NCI-H2171 (cell line): ENCODE results near the gene TTR.

Source experiments
- DNase-seq: peaks from one replicate; lab custom pipeline; 2025; lab: John Stamatoyannopoulos, UW

Gene TTR

DNA sequence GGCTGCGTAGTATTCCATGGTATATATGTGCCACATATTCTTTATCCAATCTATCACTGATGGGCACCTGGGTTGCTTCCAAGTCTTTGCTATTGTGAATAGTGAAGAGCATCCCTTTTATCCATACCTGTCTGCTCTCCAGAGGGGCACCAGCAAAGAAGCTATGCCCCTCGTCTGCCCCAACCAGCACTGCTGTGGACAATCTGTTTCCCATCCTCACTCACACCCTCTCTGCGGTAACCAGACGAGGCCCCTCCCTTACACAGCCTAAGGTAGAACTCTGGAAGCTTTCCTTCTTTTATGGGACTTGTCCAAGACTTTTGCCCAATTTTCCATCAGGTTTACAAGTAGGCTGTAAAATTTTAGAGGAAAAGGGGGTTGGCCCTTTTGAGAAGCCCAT lies 24.9 kb downstream of the TTR start:
- DNase-seq = no peak

- no peak for DNase-seq
Measured at GRCh38 chr18:31617031-31617717, 25.5 kb downstream of the TTR start.

DNA sequence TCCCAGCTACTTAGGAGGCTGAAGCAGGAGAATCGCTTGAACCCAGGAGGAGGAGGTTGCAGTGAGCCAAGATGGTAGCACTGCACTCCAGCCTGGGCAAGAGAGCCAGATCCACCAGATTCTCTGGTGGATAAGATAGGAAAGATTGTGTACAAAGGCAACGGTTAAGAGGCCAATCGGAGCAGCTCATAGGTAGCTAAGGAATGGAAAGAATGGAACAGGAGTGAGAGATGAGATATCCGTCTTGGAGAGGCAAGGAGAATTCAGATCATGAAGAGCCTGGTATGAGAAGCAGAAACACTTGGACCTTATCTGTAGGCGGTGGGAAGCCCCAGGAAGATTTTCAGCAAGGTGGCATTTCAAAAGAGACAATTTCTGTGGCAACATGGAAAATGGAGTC lies 27.1 kb downstream of the TTR start:
- no peak for DNase-seq

- no peak for DNase-seq
Measured at GRCh38 chr18:31619291-31619690, 27.6 kb downstream of the TTR start.

- DNase-seq = no peak
Measured at GRCh38 chr18:31624892-31625640, 33.4 kb downstream of the TTR start.

GRCh38 chr18:31626409-31626808 lies 34.7 kb downstream of the TTR start:
- no peak for DNase-seq

DNA sequence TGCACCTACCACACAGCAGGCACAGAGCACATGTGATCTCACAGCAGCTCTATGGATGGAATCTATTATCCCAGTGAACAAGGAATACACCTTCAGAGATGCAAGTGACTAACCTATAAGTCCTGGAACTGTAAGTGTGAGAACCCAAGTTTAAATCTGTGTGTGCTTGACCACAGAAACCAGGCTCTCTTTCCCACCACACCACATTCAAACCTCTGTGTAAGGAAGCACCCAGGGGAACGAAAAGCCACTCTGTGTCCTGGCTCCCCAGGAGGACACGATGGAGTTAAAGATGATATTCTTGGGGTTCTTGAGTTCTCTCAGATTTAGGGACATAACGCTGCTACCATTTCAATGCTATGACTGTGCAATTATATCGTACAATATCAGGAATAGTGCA lies 38.9 kb downstream of the TTR start:
- DNase-seq = no peak

DNA sequence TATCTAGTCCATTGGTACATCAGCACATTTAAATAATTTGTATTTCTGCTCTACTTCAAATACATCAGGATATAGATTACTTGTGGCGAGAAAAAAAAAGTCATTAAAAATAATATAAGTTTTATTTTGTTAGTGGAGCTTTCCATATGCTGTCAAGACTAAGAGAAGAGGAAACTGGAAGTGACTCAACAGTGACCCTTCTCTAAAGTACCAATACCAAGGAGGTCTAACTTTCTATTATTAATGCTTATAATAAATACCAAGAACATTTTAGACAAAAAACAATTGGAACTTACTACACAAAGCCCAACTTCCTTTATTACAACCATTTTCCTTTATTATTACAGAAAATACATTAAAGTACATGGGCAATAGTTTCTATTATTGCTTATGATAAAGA lies 39.8 kb downstream of the TTR start:
- no peak for DNase-seq

DNA sequence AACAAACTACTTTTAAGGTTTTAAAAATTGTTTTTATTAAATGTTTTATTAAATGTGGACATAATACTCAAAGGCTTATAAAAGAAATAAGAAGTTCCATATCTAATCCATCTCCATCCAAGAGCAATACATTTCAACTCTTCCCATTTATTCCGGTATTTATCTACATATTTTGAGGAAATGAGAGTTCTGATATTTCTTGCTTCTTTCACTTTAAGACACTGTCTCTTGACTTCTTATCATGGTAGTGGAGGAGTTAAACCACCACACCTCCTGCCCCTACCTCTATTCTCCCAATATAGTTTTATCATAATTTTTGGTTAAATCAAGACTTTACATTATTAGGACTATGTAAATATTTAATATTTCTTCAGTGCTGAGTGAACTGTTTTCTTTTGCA lies 40.7 kb downstream of the TTR start:
- DNase-seq = no peak

DNA sequence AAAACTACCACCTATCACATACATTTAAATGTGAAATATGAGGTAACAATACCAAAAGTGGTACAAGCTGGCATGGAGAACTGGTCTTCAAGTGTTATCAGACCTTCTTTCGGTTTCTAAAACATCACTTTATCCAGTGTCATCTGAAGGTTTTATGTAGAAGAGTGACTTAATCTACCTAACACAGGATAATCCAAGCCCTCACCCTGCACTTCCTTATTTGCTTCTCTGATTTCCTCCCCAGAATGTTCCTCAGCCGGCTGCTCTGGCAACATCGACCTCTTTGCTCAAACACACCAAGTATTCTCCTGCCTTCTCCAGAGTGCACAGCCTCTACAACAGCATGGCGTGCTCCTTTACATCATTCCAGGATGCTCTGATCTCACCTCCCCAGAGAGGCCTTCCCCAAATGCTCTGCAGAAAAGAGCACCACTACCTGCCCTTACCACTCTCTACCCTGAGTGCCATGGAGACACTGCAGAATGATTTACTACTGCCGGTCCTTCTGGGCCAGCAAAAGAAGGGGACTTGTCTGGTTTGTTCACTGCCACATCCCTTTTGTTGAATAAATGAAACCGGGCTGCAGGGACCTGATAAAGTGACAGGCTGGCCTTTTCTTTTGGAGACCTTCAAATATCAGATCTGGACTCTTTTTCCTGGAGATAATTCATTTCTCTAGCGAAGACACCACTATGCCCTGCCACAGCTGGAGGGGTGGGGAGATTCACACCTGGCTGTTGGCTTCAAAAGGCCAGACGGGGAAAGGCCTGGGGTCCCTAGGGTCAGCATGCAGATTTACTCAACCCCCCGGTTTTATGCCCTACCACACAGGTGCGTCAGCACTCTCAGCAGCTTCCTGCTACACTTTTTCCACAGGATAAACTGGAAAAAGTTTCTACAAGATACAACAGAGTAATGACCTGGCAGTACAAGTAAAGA lies 42.0 kb downstream of the TTR start:
- no peak for DNase-seq

DNA sequence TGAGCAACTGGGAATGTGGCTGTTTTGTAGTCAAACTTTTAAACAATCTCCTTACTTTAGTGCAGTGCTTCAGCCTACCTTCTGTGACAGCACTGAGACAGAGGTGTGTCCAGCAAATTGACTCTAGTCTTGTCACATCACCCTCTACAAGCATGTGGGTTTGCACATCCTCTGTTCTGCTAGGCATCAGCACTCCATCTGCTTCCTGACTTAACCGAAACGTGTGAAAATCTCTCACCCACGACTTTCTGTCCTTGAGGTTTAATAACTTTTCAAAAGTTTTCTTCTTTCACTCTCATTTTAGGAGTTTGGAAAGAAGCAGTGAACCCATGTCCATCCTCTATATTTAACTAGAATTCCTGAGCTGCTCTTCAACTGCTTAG lies 42.6 kb downstream of the TTR start:
- no peak for DNase-seq

DNA sequence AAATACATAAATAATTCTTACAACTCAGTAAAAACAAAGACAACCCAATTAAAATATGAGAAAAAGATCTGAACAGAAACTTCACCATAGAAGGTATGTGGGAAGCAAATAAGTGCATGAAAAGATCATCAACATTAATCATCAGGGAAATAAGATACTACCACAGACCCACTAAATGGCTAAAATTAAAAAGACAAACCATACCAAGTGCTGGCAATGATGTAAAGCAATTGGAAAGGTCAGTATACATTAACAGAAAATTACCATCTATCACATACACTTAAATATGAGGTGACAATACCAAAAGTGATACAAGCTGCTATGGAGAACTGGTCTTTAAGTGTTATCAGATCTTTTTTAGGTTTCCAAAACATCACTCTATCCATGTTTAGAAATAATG lies 44.7 kb downstream of the TTR start:
- no peak for DNase-seq

- DNase-seq = no peak
Measured at GRCh38 chr18:31637445-31637844, 45.8 kb downstream of the TTR start.

DNA sequence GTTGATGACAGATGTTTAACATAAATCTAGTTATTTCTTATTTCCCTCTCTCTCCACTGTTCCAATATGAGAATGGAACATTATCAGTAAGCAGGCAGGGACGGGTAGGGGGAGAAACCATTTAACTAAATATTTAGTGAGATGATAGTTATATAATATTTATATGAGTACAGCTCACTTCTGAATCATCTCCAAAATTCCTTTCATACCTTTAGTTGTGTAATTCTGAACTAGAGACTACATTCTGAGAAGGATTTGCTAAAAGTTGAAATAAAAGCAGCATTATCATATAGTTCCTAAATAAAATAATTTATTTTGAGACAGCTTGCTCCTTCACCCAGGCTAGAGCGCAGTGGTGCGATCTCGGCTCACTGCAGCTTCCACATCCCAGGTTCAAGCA lies 51.3 kb downstream of the TTR start:
- no peak for DNase-seq

DNA sequence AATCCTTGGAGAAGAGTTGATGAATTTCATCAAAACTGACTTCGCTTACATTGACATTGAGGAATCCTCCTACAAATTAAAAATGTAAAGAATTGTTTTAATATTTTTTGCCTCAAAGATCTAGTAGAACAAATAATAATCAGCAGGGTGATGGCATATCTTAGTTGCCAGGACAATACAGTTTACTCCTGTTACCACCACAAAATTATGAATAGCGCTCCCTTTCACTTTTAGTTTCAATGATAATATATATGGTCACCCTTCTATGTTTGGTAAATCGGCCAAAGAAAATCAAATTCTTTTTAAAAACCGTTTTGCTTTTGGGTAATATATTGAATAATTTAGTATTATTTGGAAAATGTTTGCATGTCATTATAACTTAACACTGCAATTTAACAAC lies 53.7 kb downstream of the TTR start:
- DNase-seq = no peak

DNA sequence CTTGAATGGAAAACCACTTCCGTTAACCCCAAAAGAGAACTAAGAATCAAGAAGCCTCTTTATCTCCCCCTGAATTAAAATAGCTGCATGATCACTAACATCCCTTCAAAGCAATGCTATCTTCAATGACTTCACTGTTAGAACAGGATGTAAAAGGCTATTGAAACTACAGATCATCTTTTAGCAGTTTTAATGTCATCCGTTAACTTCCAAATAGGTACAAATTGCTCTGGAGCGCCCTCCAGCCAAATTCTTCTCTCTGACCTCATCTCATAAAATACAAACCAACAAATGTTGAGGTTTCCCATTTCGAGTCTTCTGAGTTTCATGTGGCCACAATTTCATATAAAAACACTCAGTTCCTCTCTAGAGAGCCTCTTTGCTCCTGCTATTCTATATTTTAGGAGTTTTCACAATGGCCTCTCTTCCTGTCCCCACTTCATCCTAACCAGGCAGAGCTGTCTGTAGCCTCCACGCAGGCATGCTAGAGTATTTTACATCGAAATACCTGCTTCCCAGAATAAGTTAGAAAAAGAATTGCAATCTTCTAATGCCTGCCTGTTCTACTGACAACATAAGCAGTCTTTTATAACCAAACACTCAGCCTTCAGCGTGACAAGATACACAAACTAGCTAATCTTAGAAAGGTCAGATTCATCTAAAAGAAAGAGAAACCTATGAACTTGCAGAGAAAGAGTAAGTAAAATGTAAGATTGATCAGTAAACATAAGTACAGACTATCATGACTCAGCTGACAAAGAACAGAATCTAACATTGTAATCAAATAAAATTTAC lies 54.9 kb downstream of the TTR start:
- no peak for DNase-seq

- no peak for DNase-seq
Measured at GRCh38 chr18:31647127-31647753, 55.6 kb downstream of the TTR start.
